GM12874 (cell line): ENCODE results near the gene SULT1C3.

Source experiments
- CTCF ChIP-seq: IDR thresholded peaks from 2 replicates; pipeline ENCODE4 v1.5.1; 2011; ENCODE audit warnings: low read depth, mild to moderate bottlenecking, control low read depth, low read length, moderate library complexity; ENCODE audit not compliant: insufficient read depth

The SULT1C3 gene

GRCh38 chr2:108224022-108224421 lies 15.7 kb upstream of the SULT1C3 start:
- no peak for TF ChIP-seq CTCF

- TF ChIP-seq CTCF, result no peak
Observed at GRCh38 chr2:108226564-108226963, 13.2 kb upstream of the SULT1C3 start.

DNA sequence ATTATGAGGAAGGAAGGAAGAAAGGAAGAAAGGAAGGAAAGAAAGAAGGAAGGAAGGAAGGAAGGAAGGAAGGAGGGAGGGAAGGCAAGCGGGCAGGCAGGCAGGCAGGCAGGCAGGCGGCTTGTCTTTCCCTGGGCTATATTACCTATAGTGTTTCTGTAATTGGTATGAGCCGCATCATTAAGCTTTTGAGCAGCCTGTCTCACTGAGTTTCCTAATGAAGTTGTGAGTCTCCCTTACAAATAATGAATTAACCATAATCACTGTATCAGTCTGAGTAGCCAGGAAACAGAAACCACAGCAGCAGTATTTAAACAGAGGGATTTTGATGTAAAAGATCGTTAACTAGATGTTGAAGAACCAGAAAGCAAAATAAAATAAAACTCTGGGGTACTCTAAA lies 11.8 kb upstream of the SULT1C3 start:
- TF ChIP-seq CTCF, result no peak

DNA sequence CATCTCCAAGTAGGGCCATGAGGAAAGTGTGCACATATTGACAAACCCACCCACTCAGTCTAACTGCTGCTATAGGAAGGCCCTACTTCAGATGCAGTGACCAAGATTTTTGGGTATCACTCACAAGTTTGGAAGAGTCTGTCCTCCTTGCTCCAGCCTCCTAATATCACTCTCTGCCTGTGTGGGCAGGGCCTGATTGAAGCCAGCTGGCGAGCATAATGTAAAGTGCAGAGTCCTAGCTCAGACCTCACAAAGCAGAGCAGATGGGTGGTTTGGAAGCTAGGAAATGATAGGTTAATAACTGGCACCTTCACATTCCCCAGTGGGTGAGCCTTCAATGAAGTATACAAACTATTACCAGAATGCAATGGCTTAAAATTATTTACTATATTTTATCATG lies 11.2 kb upstream of the SULT1C3 start:
- no peak for TF ChIP-seq CTCF

- no peak for TF ChIP-seq CTCF
Observed at GRCh38 chr2:108229875-108230274, 9.9 kb upstream of the SULT1C3 start.

DNA sequence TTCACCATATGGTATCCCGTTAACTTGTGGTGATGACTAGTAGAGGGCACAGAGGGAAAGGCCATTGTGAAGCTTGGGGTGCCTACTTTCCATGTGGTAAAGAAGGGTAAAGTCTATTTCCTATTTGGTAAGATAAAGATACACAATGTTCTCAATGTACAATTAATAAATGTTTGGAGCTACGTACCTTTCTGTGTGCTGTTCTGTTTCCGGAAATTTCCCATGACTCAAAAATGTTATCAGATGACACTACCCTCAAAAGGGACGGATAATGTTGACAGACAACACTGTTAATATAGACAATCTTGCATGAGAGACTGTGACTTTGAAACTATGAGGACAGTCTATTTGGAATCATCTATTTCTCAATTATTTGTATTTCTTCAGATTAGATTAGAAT lies 4.2 kb upstream of the SULT1C3 start:
- no peak for TF ChIP-seq CTCF

- TF ChIP-seq CTCF, result no peak
Observed at GRCh38 chr2:108236676-108237335, 3.0 kb upstream of the SULT1C3 start.
